ENCODE data around the gene PACC1.
A peak's percentile ranks its signal among the peaks of the same experiment; 100 is the strongest.

PACC1 gene

DNA sequence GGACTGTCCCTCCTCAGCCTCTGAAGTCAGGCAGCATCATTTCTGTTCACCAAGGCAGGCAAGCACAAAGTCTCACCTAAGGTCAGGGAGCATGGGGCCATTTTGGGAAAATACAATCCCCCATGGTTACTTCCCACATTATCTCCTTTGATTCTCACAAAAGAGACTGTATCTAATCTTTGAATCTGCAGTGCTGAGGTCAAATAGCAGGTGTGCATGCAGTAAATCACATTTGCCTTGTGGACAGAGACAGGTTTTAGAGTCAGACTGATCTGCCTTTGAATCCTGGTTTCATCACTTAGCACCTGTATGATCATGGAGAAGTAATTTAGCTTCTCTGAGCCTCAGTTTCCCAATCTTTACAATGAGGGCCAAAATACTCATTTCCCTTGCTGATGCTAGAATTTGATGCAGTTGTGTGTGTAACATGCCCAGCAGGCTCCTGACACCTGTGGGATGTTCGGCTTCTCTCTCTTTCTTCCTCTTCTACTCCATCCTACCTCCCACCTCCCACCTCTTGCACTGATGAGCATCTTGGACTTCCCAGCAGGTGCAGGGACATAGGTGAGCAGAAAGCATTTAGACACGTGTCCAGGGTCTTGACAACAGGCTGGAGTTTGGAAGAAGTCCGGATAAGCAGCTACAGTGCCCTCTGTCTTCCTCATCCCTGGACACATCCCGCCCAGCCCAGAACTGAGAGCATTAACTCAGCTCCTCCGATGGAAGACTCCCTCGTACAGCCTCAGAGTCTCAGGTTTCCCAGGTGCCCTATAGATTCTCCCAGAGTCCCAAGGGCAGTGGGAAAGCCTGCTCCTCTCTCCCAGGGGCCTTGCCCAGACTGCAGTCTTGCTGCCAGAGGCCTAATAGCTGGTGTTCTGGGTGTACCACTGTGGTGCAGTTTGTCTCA is 37.0 kb upstream of the PACC1 start:
- FAIRE-seq: no peak
- DNase-seq (ENCODE audit: insufficient read length, low spot score): no peak
- TF ChIP-seq, protein P1, sequence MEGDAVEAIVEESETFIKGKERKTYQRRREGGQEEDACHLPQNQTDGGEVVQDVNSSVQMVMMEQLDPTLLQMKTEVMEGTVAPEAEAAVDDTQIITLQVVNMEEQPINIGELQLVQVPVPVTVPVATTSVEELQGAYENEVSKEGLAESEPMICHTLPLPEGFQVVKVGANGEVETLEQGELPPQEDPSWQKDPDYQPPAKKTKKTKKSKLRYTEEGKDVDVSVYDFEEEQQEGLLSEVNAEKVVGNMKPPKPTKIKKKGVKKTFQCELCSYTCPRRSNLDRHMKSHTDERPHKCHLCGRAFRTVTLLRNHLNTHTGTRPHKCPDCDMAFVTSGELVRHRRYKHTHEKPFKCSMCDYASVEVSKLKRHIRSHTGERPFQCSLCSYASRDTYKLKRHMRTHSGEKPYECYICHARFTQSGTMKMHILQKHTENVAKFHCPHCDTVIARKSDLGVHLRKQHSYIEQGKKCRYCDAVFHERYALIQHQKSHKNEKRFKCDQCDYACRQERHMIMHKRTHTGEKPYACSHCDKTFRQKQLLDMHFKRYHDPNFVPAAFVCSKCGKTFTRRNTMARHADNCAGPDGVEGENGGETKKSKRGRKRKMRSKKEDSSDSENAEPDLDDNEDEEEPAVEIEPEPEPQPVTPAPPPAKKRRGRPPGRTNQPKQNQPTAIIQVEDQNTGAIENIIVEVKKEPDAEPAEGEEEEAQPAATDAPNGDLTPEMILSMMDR (IDR thresholded peaks at IDR 0.05; ENCODE audit: insufficient read depth, missing control alignments): no peak

DNA sequence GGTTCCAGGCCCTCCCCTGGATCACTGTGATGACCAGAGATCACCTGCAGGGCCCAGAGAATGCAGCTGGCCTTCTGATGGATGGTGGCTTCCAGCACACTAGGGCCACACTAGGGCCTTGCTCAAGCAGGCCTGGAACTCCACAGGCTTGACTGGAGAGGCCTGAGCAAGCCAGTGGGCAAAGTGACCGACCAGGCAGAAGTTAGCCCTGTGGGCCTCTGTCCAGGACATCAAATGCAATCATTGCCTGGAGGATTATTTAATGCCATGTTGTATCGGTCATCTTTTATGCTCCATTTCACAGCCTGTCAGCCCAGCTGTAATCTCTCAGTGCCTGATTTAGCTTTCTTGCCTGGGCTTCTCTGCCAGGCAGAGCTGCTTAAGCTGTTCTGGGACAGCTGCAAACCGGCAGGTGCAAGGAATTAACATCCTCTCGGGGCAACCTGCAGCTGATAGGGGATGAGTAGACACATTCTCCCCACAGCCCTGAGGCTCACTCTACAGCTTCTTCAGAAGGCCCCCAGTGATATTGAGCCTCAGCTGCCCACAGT is 35.7 kb upstream of the PACC1 start:
- TF ChIP-seq, protein P1 (IDR thresholded peaks at IDR 0.05; ENCODE audit: insufficient read depth, missing control alignments): no peak
- DNase-seq (ENCODE audit: insufficient read length, low spot score): no peak
- peak; percentile 89 for FAIRE-seq

DNA sequence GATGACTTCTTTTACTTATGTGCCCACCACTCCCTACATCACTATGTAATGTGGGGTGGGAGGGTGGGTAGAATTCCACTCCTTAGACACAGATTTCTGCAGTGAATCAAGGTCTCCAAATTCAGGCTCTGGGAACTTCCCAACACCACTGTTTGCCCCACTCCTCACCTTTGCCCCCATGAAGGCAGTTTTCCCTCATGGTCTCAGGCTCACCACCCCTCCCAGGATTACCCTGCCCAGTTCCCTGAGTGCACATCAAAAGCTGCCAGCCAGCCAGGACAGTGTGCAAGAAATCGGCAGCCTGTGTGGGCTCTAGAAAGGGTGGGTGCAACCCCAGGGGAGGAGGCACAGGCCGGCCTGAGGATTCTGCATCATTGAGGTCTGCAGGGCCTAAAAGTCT is 32.8 kb upstream of the PACC1 start:
- TF ChIP-seq, protein P1 (IDR thresholded peaks at IDR 0.05; ENCODE audit: insufficient read depth, missing control alignments): no peak
- FAIRE-seq: no peak
- no peak for DNase-seq (ENCODE audit: insufficient read length, low spot score)

DNA sequence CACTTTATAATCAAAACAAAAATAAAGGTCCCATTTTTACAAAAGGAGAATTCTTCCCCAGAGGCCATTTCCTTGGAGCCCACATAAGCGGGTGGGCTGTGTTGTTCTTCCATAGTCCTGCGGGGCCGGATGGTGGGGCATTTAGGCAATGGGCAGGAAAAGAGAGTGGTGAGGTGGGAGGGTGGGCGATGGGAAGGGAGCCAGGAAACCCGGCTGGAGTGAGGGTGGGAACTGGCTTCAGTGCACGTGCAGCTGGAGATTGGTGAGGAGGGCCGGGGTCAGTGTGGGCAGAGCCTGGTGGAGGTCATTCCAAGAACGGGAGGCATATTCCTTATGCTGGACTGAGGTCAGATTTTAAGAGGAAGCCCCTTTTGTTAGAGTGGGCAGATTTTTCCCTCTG is 31.6 kb upstream of the PACC1 start:
- FAIRE-seq (no peak), DNase-seq (ENCODE audit: insufficient read length, low spot score) (no peak)
- TF ChIP-seq, protein P1 (IDR thresholded peaks at IDR 0.05; ENCODE audit: insufficient read depth, missing control alignments): no peak

DNA sequence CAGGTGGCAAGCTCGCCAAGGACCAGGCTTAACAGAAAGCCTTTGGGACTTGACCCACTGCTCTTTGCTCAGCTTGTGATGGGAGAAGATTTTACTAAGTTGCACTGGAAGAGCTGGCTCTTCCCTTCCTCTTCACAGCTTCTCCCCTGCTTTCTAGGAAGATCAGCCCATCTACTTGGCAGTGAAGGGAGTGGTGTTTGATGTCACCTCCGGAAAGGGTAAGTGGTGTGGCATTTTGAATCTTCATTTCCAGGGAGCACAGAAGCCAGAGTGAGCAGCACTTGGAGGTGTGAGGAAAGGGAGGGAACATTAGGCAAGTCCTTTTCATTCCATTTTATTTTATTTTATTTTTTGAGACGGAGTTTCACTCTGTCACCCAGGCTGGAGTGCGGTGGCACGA is 27.7 kb upstream of the PACC1 start:
- FAIRE-seq (no peak), DNase-seq (ENCODE audit: insufficient read length, low spot score) (no peak)
- TF ChIP-seq, protein P1 (IDR thresholded peaks at IDR 0.05; ENCODE audit: insufficient read depth, missing control alignments): no peak

DNA sequence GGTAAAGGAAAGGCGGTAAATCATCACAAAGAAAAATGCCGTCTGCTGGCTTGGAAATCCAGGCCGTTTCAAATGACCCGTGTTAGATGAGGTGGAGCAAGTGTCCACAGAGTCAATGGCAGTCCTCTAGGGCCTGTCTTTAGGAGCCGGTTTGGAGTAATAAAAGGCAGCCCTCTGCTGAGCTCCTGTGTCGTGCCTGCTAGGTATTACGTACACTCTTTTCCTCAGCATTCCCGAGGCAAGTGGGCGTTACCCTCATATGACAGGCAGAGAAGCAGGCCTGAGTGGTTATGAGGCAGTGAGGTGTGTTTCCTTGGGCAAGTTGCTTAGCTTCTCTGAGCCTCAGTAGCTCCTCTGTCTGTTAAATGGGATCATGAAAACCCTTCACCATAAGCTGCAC is 25.7 kb upstream of the PACC1 start:
- no peak for DNase-seq (ENCODE audit: insufficient read length, low spot score)
- TF ChIP-seq, protein P1 (IDR thresholded peaks at IDR 0.05; ENCODE audit: insufficient read depth, missing control alignments): no peak
- no peak for FAIRE-seq

DNA sequence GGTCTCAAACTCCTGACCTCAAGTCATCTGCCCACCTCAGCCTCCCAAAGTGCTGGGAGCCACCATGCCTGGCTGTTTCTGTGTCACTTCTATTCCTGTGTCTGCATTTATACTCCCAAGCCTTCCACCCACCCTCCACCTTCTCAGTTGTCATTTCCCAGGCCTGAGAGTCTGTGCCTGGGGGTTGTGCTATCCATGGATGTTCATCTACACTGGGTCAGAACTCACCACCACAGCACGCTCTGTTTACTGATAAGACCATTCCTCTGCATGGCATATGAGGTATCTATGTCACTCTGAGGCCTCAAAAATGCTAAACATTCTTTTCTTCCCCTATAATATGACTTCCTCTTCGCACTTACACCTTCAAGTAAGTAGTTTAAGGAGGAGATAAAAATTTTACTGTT is 24.1 kb upstream of the PACC1 start:
- FAIRE-seq: no peak
- no peak for DNase-seq (ENCODE audit: insufficient read length, low spot score)
- TF ChIP-seq, protein P1 (IDR thresholded peaks at IDR 0.05; ENCODE audit: insufficient read depth, missing control alignments): no peak

All from D721Med (cell line).